ENCODE data around the gene SEC23A. TPM values are rescaled to one million over a fixed set of nuclear protein-coding genes. Genes with fewer than 3 reads are reported as not detected.

Gene SEC23A
- polyA plus RNA-seq, 2 of the 4 experiments (the other 2 are of a cell fraction) = 96.4 to 176 TPM

GRCh38 chr14:39090548-39091111 lies 12.4 kb downstream of the SEC23A start:
- Histone ChIP-seq H3K4me3 (no peak overlapping the region), H3K27ac (no peak overlapping the region), H3K4me2 (no peak overlapping the region), H3K9me3 (no peaks in the 10 kb centered on the region), H3K4me1 (no peaks in the 10 kb centered on the region)
- ATAC-seq (no peak), FAIRE-seq (no peak), DNase-seq (ENCODE audit: low read depth in 1 of 2, low spot score in 1 of 2) (no peak)
- 94% methylated on average over 4 of the region's 4 CpGs for WGBS (ENCODE audit: missing lambda C conversion rate)
- ChIA-PET POLR2A (interaction anchor here (0.7 kb wide), 1 partner anchor 13 kb away, joined by 3 read pairs; the partner anchor contains the start of gene SEC23A), CTCF (interaction anchor here (1.3 kb wide), 1 partner anchor 12 kb away, joined by 3 read pairs; no protein-coding TSS in a partner anchor)
- no peak for TF ChIP-seq RFX5 (IDR thresholded peaks at IDR 0.05)
- TF ChIP-seq NFE2L2 (conservative IDR thresholded peaks at IDR 0.05; ENCODE audit: low read length) = no peak
- TF ChIP-seq RCOR1 (IDR thresholded peaks at IDR 0.05; ENCODE audit: low read depth, low read length) = no peak

- no peak for ATAC-seq
- WGBS (ENCODE audit: missing lambda C conversion rate) = 91% methylated on average over 2 of the region's 2 CpGs
- CTCF ChIA-PET = no interaction called here
Measured at GRCh38 chr14:39087493-39087892, 15.5 kb downstream of the SEC23A start.

DNA sequence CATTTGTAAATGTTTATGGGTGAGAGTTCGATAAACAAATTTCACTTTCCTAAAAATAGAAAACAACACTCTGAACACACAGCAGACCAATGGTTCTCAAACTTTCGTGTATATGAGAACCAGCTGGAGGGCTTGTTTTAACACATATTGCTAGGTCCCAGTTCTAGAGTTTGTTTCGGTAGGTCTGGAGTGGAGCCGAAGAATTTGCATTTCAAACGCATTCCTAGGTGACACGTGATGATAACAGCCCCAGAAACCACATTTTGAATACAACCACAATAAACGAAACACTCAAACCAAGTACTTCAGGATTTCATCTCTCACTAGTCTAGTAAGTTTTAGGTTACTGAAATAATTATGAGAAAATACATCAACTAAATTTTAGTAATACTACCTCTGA lies 17.1 kb downstream of the SEC23A start:
- Histone ChIP-seq H3K4me3 (no peak overlapping the region), H3K4me1 (no peaks in the 10 kb centered on the region), H3K27ac (no peak overlapping the region), H3K4me2 (no peak overlapping the region), H3K9me3 (no peaks in the 10 kb centered on the region)
- DNase-seq (ENCODE audit: low read depth in 1 of 2, low spot score in 1 of 2) (no peak), FAIRE-seq (no peak), ATAC-seq (no peak)
- TF ChIP-seq CHD2 (IDR thresholded peaks at IDR 0.05; ENCODE audit: low read length, partially characterized antibody) (no peak), RAD21 (conservative IDR thresholded peaks at IDR 0.05 in 1 of 2, IDR thresholded peaks at IDR 0.05 in 1 of 2) (no peak), GATA3 (IDR thresholded peaks at IDR 0.05; ENCODE audit: borderline replicate concordance) (no peak), BCL3 (IDR thresholded peaks at IDR 0.05) (no peak), POLR2A (IDR thresholded peaks at IDR 0.05; ENCODE audit: low read length) (no peak), NR3C1 (IDR thresholded peaks at IDR 0.05) (no peak), EP300 (IDR thresholded peaks at IDR 0.05) (no peak)
- WGBS (ENCODE audit: missing lambda C conversion rate) = 93% methylated on average over 7 of the region's 7 CpGs
- POLR2A ChIA-PET = no interaction called here
- CTCF ChIA-PET = no interaction called here

More at GRCh38 chr14:39087493-39087892, 15.5 kb downstream of the SEC23A start:
- Histone ChIP-seq H3K4me3 (no peak overlapping the region), H3K4me2 (no peak overlapping the region), H3K27ac (no peak overlapping the region), H3K4me1 (no peaks in the 10 kb centered on the region), H3K9me3 (no peaks in the 10 kb centered on the region)
- TF ChIP-seq HDAC2 (IDR thresholded peaks at IDR 0.05) = no peak
- peak; percentile 44 for TF ChIP-seq MAFK (IDR thresholded peaks at IDR 0.05; ENCODE audit: partially characterized antibody)
- DNase-seq (ENCODE audit: low read depth in 1 of 2, low spot score in 1 of 2) (no peak), FAIRE-seq (no peak)
- POLR2A ChIA-PET = no interaction called here

- Histone ChIP-seq H3K4me2 (no peak overlapping the region), H3K4me1 (no peaks in the 10 kb centered on the region), H3K9me3 (no peaks in the 10 kb centered on the region), H3K27ac (no peak overlapping the region), H3K4me3 (no peak overlapping the region)
- ChIA-PET POLR2A (interaction anchor here (0.7 kb wide), 1 partner anchor 16 kb away, joined by 3 read pairs; no protein-coding TSS in a partner anchor), CTCF (no interaction called here)
- TF ChIP-seq RCOR1 (IDR thresholded peaks at IDR 0.05; ENCODE audit: low read depth, low read length) (no peak), E2F6 (IDR thresholded peaks at IDR 0.05; ENCODE audit: borderline replicate concordance, low read depth) (no peak), FOXS1 (CRISPR knock-in tag; IDR thresholded peaks at IDR 0.05) (no peak), SREBF2 (IDR thresholded peaks at IDR 0.05) (no peak), BHLHE40 (IDR thresholded peaks at IDR 0.05; ENCODE audit: low read depth, low read length) (no peak), HES2 (IDR thresholded peaks at IDR 0.05) (no peak), BCL3 (IDR thresholded peaks at IDR 0.05) (no peak), ELK1 (IDR thresholded peaks at IDR 0.05; ENCODE audit: low read depth, low read length) (no peak), FOSB (CRISPR knock-in tag; IDR thresholded peaks at IDR 0.05) (no peak), FOSL2 (IDR thresholded peaks at IDR 0.05) (no peak), FOSL2 (CRISPR knock-in tag; IDR thresholded peaks at IDR 0.05) (no peak), GATA3 (IDR thresholded peaks at IDR 0.05; ENCODE audit: borderline replicate concordance) (no peak), POLR2A (IDR thresholded peaks at IDR 0.05; ENCODE audit: low read length) (no peak), PHF8 (IDR thresholded peaks at IDR 0.05; ENCODE audit: borderline replicate concordance, low read depth) (no peak), CEBPB (IDR thresholded peaks at IDR 0.05) (no peak)
- TF ChIP-seq, protein P1, sequence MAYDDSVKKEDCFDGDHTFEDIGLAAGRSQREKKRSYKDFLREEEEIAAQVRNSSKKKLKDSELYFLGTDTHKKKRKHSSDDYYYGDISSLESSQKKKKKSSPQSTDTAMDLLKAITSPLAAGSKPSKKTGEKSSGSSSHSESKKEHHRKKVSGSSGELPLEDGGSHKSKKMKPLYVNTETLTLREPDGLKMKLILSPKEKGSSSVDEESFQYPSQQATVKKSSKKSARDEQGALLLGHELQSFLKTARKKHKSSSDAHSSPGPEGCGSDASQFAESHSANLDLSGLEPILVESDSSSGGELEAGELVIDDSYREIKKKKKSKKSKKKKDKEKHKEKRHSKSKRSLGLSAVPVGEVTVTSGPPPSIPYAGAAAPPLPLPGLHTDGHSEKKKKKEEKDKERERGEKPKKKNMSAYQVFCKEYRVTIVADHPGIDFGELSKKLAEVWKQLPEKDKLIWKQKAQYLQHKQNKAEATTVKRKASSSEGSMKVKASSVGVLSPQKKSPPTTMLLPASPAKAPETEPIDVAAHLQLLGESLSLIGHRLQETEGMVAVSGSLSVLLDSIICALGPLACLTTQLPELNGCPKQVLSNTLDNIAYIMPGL (CRISPR knock-in tag; IDR thresholded peaks at IDR 0.05; ENCODE audit: borderline replicate concordance) = no peak
- DNase-seq (ENCODE audit: low read depth in 1 of 2, low spot score in 1 of 2) (no peak), ATAC-seq (no peak), FAIRE-seq (no peak)
- WGBS (ENCODE audit: missing lambda C conversion rate) = 77% methylated on average over 5 of the region's 5 CpGs
Measured at GRCh38 chr14:39083127-39083526, 19.9 kb downstream of the SEC23A start.

All from A549 (cell line).